ENCODE results near the gene LPIN2. TPM values are rescaled to one million over a fixed set of nuclear protein-coding genes. Genes with fewer than 3 reads are reported as not detected.
A peak's percentile ranks its signal among the peaks of the same experiment; 100 is the strongest.
"Not testable (repeated sequence)": the region's sequence is repeated elsewhere in the genome, so short reads cannot be mapped to it uniquely, and the experiment has no call there.

LPIN2 gene
- total and polyA plus RNA-seq, 8 donors: 5.1 to 23.0 (median 11.9) TPM

DNA sequence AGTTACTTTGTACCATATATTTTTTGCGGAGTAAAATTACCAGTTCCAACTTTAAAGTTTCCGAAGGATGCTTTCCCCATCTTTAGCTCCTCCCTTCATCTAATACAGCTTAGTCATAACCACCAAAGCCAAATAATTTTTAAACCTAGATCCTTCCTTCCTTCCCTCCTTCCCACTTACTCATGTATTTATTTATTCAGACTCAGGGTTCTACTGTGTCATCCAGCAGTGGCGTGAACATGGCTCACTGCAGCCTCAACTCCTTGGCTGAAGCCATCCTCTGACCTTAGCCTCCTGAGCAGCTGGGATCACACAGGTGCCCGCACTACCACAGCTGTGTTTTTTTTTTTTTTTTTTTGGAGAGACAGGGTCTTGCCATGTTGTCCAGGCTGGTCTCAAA, 4.4 kb downstream of the LPIN2 start:
- ATAC-seq: no peak
- Histone ChIP-seq H3K27ac (no peak overlapping the region), H3K27me3 (no peaks in the 10 kb centered on the region), H3K9me3 (no peaks in the 10 kb centered on the region), H3K4me3 (no peak overlapping the region), H3K36me3 (no peaks in the 10 kb centered on the region), H3K4me1 (peaks cover 0 to under 1% (median 0%) of the 10 kb centered on the region in 3 donors)
- DNase-seq: no peak
- intact Hi-C loops (cut with DNase I): no loop called here
- FAIRE-seq: no peak
- TF ChIP-seq, protein P1, sequence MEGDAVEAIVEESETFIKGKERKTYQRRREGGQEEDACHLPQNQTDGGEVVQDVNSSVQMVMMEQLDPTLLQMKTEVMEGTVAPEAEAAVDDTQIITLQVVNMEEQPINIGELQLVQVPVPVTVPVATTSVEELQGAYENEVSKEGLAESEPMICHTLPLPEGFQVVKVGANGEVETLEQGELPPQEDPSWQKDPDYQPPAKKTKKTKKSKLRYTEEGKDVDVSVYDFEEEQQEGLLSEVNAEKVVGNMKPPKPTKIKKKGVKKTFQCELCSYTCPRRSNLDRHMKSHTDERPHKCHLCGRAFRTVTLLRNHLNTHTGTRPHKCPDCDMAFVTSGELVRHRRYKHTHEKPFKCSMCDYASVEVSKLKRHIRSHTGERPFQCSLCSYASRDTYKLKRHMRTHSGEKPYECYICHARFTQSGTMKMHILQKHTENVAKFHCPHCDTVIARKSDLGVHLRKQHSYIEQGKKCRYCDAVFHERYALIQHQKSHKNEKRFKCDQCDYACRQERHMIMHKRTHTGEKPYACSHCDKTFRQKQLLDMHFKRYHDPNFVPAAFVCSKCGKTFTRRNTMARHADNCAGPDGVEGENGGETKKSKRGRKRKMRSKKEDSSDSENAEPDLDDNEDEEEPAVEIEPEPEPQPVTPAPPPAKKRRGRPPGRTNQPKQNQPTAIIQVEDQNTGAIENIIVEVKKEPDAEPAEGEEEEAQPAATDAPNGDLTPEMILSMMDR (IDR thresholded peaks at IDR 0.05): no peak
- 90 to 91% methylated on average over 4 of the region's 4 CpGs for WGBS, 2 donors

DNA sequence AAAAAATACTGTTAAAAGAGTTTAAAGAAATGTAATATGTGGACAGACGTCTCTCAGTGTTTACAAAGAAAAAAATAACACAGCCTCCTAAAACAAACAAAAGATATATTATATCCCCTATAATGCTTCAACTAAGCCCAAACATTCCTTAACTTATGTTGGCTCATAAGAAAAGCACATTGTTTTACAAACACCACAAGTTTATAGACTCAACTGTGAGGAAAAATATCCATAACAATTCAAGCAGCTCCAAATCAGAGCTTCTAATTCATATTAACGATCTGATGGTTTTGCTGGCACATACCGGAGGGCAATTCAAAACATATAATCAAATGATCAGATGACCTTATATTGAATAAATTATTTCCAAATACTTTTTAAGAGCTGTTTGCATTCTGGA, 5.5 kb downstream of the LPIN2 start:
- TF ChIP-seq, protein P1 (IDR thresholded peaks at IDR 0.05): no peak
- Histone ChIP-seq H3K4me1 (no peaks in the 10 kb centered on the region), H3K4me3 (no peak overlapping the region), H3K27ac (no peak overlapping the region), H3K9me3 (no peaks in the 10 kb centered on the region), H3K27me3 (no peaks in the 10 kb centered on the region), H3K36me3 (no peaks in the 10 kb centered on the region)
- ATAC-seq (no peak), DNase-seq (no peak), FAIRE-seq (no peak)
- intact Hi-C loops (cut with DNase I): no loop called here
- 67 to 76% methylated on average over 3 of the region's 3 CpGs for WGBS, 2 donors

DNA sequence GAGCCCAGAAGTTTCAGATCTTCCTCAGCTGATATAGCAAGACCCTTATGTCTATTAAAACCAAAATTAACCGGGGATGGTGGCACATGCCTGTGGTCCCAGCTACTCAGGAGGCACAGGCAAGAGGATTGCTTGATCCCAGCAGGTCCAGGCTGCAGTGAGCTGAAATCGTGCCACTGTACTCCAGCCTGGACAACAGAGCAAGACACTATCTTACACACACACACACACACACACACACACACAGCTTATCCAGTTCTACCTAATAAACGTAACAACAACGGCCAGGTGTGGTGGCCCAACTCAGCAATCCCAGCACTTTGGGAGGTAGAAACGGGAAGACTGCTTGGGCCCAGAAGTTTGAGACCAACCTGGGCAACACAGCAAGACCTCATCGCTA, 7.5 kb downstream of the LPIN2 start:
- TF ChIP-seq, protein P1 (IDR thresholded peaks at IDR 0.05): no peak
- Histone ChIP-seq H3K36me3 (no peaks in the 10 kb centered on the region), H3K27me3 (no peaks in the 10 kb centered on the region), H3K9me3 (no peaks in the 10 kb centered on the region), H3K4me3 (no peak overlapping the region), H3K4me1 (no peaks in the 10 kb centered on the region), H3K27ac (no peak overlapping the region)
- no peak for ATAC-seq
- 90 to 94% methylated on average over 6 of the region's 6 CpGs for WGBS, 2 donors
- intact Hi-C loops (cut with DNase I): no loop called here
- DNase-seq: no peak
- no peak for FAIRE-seq

DNA sequence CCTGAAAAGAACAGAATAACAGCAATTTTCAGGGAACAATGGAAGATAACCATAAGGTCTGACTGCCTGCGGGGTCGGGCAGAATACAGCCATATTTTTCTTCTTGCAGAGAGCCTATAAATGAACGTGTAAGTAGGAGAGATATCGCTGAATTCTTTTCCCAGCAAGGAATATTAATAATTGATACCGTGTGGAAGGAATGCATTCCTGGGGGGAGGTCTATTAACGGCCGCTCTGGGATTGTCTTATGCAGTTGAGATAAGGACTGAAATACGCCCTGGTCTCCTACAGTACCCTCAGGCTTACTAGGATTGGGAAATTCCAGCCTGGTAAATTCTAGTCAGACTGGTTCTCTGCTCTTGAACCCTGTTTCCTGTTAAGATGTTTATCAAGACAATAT, 9.2 kb downstream of the LPIN2 start:
- ATAC-seq; H3K9me3 ChIP-seq; H3K4me1 ChIP-seq; DNase-seq; H3K27ac ChIP-seq; FAIRE-seq; intact Hi-C loops (cut with DNase I); H3K36me3 ChIP-seq; H3K4me3 ChIP-seq; H3K27me3 ChIP-seq: not testable (repeated sequence)
- 84 to 85% methylated on average over 8 of the region's 8 CpGs for WGBS, 2 donors

DNA sequence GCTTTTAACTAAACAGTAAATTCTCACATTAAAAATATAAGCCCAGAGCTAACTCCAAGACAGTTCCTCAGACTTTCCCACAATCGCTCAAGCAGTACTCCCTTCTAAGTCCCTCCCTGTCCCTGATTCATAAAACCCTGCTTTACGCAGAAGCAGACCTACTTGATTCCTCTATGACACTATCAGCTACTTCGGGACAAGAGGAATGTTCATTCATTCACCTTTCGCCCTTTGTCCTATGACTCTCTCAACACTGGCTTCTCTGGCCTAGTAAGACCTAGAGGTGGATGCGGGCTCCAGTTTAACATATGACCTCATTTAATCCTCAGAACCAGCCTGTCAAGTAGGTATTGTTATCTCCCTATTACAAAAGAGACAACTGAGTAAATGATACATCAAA, 10.2 kb downstream of the LPIN2 start:
- Histone ChIP-seq H3K36me3 (no peaks in the 10 kb centered on the region), H3K9me3 (no peaks in the 10 kb centered on the region), H3K27ac (no peak overlapping the region), H3K4me1 (peaks cover 7 to 11% (median 9%) of the 10 kb centered on the region in 3 donors), H3K4me3 (no peak overlapping the region), H3K27me3 (no peaks in the 10 kb centered on the region)
- 45 to 54% methylated on average over 5 of the region's 5 CpGs for WGBS, 2 donors
- FAIRE-seq (no peak), DNase-seq (no peak), ATAC-seq (peak in 2 of 4 donors; percentile 27 to 39)
- intact Hi-C loops (cut with DNase I): no loop called here
- TF ChIP-seq, protein P1 (IDR thresholded peaks at IDR 0.05): no peak
